ENCODE data around the gene DPCD. TPM values are rescaled to one million over a fixed set of nuclear protein-coding genes. Genes with fewer than 3 reads are reported as not detected.
"Not testable (repeated sequence)": the region's sequence is repeated elsewhere in the genome, so short reads cannot be mapped to it uniquely, and the experiment has no call there.

The DPCD gene
- total and polyA plus RNA-seq, 4 donors = 5.1 to 6.9 (median 5.6) TPM

GRCh38 chr10:101588879-101589278 is 758 bp downstream of the DPCD start:
- no peak overlapping the region for H3K27ac ChIP-seq (ENCODE audit: low read depth in 1 of 2, low read length in 2 of 2)
- peak overlapping the region in 1 of 3 donors; percentile 76 for H3K4me3 ChIP-seq (ENCODE audit: low read depth in 1 of 3, low read length in 3 of 3)
- WGBS = 78% methylated on average over 5 of the region's 5 CpGs
- no peak for DNase-seq (ENCODE audit: low spot score)
- no peak for TF ChIP-seq RXRA (IDR thresholded peaks at IDR 0.05)
- no peak for TF ChIP-seq MAX (IDR thresholded peaks at IDR 0.05)
- TF ChIP-seq FOXA1 (IDR thresholded peaks at IDR 0.05) = no peak
- TF ChIP-seq GABPA (IDR thresholded peaks at IDR 0.05 in 1 of 2, conservative IDR thresholded peaks at IDR 0.05 in 1 of 2) = no peak
- no peak for TF ChIP-seq EGR1 (IDR thresholded peaks at IDR 0.05; ENCODE audit: low read depth in 2 of 2)
- TF ChIP-seq YY1 (IDR thresholded peaks at IDR 0.05) = no peak
- TF ChIP-seq HNF4G (IDR thresholded peaks at IDR 0.05) = no peak
- no peak for TF ChIP-seq CTCF (IDR thresholded peaks at IDR 0.05; ENCODE audit: low read depth, low read length, missing input control)
- TF ChIP-seq REST (IDR thresholded peaks at IDR 0.05) = no peak
- no peak for TF ChIP-seq FOXA2 (IDR thresholded peaks at IDR 0.05)
- no peak for TF ChIP-seq HNF4A (conservative IDR thresholded peaks at IDR 0.05)
- TF ChIP-seq SP1 (IDR thresholded peaks at IDR 0.05) = no peak
- TF ChIP-seq RAD21 (IDR thresholded peaks at IDR 0.05) = no peak
- no peak for TF ChIP-seq NR2F2 (IDR thresholded peaks at IDR 0.05)
- no peak for TF ChIP-seq JUND (IDR thresholded peaks at IDR 0.05)
- no peak for TF ChIP-seq ZBTB33 (IDR thresholded peaks at IDR 0.05)
- TF ChIP-seq TAF1 (conservative IDR thresholded peaks at IDR 0.05) = no peak
- TF ChIP-seq ATF3 (IDR thresholded peaks at IDR 0.05) = no peak
- H3K9ac ChIP-seq (ENCODE audit: low read depth in 1 of 2, low read length in 2 of 2) = no peak overlapping the region
- H3K4me1 ChIP-seq (ENCODE audit: control insufficient read depth in 4 of 4, insufficient read depth in 4 of 4, low read length in 3 of 4) = peaks cover 2 to 22% (median 13%) of the 10 kb centered on the region in 4 donors
- no peaks in the 10 kb centered on the region for H3K27me3 ChIP-seq (ENCODE audit: control insufficient read depth in 4 of 4, insufficient read depth in 4 of 4, low read length in 3 of 4)
- no peaks in the 10 kb centered on the region for H3K9me3 ChIP-seq (ENCODE audit: control insufficient read depth in 4 of 4, low read length in 3 of 4)
- peaks cover 0 to 7% (median 2%) of the 10 kb centered on the region in 4 donors for H3K36me3 ChIP-seq (ENCODE audit: control insufficient read depth in 4 of 4, insufficient read depth in 3 of 4, low read depth in 1 of 4, low read length in 3 of 4)

- WGBS = 72% methylated on average over 2 of the region's 2 CpGs
- not testable (repeated sequence) for H3K4me3 ChIP-seq (ENCODE audit: low read depth in 1 of 3, low read length in 3 of 3); H3K4me1 ChIP-seq (ENCODE audit: control insufficient read depth in 4 of 4, insufficient read depth in 4 of 4, low read length in 3 of 4); H3K9ac ChIP-seq (ENCODE audit: low read depth in 1 of 2, low read length in 2 of 2); H3K36me3 ChIP-seq (ENCODE audit: control insufficient read depth in 4 of 4, insufficient read depth in 3 of 4, low read depth in 1 of 4, low read length in 3 of 4); H3K27me3 ChIP-seq (ENCODE audit: control insufficient read depth in 4 of 4, insufficient read depth in 4 of 4, low read length in 3 of 4); DNase-seq (ENCODE audit: low spot score); H3K9me3 ChIP-seq (ENCODE audit: control insufficient read depth in 4 of 4, low read length in 3 of 4); H3K27ac ChIP-seq (ENCODE audit: low read depth in 1 of 2, low read length in 2 of 2)
Observed at GRCh38 chr10:101593331-101593730, 5.2 kb downstream of the DPCD start.

Measured in liver (tissue), 9 donors.